ENCODE results near the gene RCOR3. TPM values are rescaled to one million over a fixed set of nuclear protein-coding genes. Genes with fewer than 3 reads are reported as not detected.

RCOR3 gene
- total RNA-seq, 2 donors from 2014 or later, result 40.7 to 76.8 TPM

GRCh38 chr1:211334986-211335385 is 75.8 kb downstream of the RCOR3 start:
- 61 to 65% methylated on average over 4 of the region's 4 CpGs for WGBS, 2 donors
- ATAC-seq, result no peak
- intact Hi-C loops (cut with DNase I), result no loop called here

GRCh38 chr1:211335522-211336157 is 76.5 kb downstream of the RCOR3 start:
- WGBS, 2 donors, result 31 to 46% methylated on average over 3 of the region's 3 CpGs
- intact Hi-C loops (cut with DNase I), result no loop called here
- Histone ChIP-seq H3K36me3 (replicated peaks in 1 of 2; ENCODE audit: insufficient read depth in 1 of 2, low read depth in 2 of 2) (no peaks in the 10 kb centered on the region), H3K4me1 (peaks cover 95% of the 10 kb centered on the region), H3K4me3 (no peak overlapping the region), H3K9me3 (no peaks in the 10 kb centered on the region), H3K27me3 (no peaks in the 10 kb centered on the region), H3K27ac (peak overlapping the region; percentile 26 to 66 (median 43))
- peak; percentile 47 for ATAC-seq
- no peak for DNase-seq
- TF ChIP-seq CTCF (IDR thresholded peaks at IDR 0.05) (no peak), POLR2A (IDR thresholded peaks at IDR 0.05) (no peak)

More at GRCh38 chr1:211334986-211335385, 75.8 kb downstream of the RCOR3 start:
- H3K27me3 ChIP-seq, result no peaks in the 10 kb centered on the region
- peaks cover 95% of the 10 kb centered on the region for H3K4me1 ChIP-seq
- no peaks in the 10 kb centered on the region for H3K9me3 ChIP-seq
- no peak overlapping the region for H3K4me3 ChIP-seq
- no peak for DNase-seq
- no peak for TF ChIP-seq CTCF (IDR thresholded peaks at IDR 0.05)
- no peak for TF ChIP-seq POLR2A (IDR thresholded peaks at IDR 0.05)
- peak overlapping the region; percentile 26 to 87 (median 64) for H3K27ac ChIP-seq
- no peaks in the 10 kb centered on the region for H3K36me3 ChIP-seq (replicated peaks in 1 of 2; ENCODE audit: insufficient read depth in 1 of 2, low read depth in 2 of 2)

GRCh38 chr1:211336161-211336560 is 77.0 kb downstream of the RCOR3 start:
- Histone ChIP-seq H3K27ac (peak overlapping the region; percentile 26 to 66 (median 43)), H3K9me3 (no peaks in the 10 kb centered on the region), H3K4me3 (no peak overlapping the region), H3K4me1 (peaks cover 95% of the 10 kb centered on the region), H3K36me3 (replicated peaks in 1 of 2; ENCODE audit: insufficient read depth in 1 of 2, low read depth in 2 of 2) (no peaks in the 10 kb centered on the region), H3K27me3 (no peaks in the 10 kb centered on the region)
- WGBS, 2 donors, result 54 to 72% methylated on average over 3 of the region's 3 CpGs
- intact Hi-C loops (cut with DNase I), result no loop called here
- TF ChIP-seq CTCF (IDR thresholded peaks at IDR 0.05) (no peak), POLR2A (IDR thresholded peaks at IDR 0.05) (peak in 1 of 3 donors; percentile 1)
- peak; percentile 10 for ATAC-seq
- DNase-seq, result peak in 2 of 4 donors; percentile 55 to 57

GRCh38 chr1:211336775-211337174 is 77.6 kb downstream of the RCOR3 start:
- TF ChIP-seq CTCF (IDR thresholded peaks at IDR 0.05) (no peak), POLR2A (IDR thresholded peaks at IDR 0.05) (no peak)
- Histone ChIP-seq H3K27me3 (no peaks in the 10 kb centered on the region), H3K4me3 (no peak overlapping the region), H3K4me1 (peaks cover 95% of the 10 kb centered on the region), H3K36me3 (replicated peaks in 1 of 2; ENCODE audit: insufficient read depth in 1 of 2, low read depth in 2 of 2) (no peaks in the 10 kb centered on the region), H3K27ac (peak overlapping the region; percentile 26 to 66 (median 43)), H3K9me3 (no peaks in the 10 kb centered on the region)
- intact Hi-C loops (cut with DNase I), result no loop called here
- peak in 1 of 4 donors; percentile 57 for DNase-seq
- no peak for ATAC-seq
- 53 to 54% methylated on average over 15 of the region's 15 CpGs for WGBS, 2 donors
